Measurements from ENCODE around the gene EPHB1.
"Not testable (repeated sequence)": the region's sequence is repeated elsewhere in the genome, so short reads cannot be mapped to it uniquely, and the experiment has no call there.

The EPHB1 gene

DNA sequence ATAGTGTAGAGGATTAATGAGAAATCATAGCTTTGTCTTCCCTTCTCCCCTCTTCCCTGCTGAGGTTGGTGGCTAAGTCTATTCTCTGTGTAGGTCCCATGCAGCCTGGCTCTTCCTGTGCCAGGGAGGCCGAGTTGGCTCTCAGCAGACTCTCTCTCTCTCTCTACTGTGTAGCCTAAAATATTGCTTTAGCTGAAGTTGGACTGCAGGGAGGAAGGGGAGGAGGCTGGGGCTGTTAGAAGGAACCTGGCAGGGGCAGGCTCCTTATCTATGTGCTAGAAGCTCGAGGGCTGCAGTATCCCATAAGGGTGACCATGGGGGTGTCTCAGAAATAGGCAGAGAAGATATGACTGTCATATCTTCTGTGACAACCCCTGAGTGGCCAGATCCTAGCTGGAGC lies 160.8 kb downstream of the EPHB1 start:
- no peak for DNase-seq (ENCODE audit: low read depth, low spot score)

DNA sequence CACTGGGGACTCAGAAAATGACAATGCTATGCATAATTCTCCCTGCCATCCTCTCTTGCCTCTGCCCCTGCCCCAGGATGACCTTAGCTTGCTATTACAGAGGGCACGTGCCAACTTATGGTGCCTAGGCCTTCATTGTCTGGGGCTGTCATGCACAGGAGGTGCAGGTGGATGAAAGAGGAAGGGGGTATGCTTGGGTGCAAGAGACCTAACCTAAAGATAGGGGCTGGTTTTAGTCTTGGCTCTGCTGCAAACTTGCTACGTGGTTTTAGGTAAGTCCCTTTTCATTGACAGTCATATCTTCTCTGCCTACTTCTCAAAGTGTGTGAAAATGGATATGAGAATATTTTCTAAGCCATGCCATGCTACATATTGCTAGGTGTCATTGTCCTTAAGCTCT lies 161.3 kb downstream of the EPHB1 start:
- no peak for DNase-seq (ENCODE audit: low read depth, low spot score)

DNA sequence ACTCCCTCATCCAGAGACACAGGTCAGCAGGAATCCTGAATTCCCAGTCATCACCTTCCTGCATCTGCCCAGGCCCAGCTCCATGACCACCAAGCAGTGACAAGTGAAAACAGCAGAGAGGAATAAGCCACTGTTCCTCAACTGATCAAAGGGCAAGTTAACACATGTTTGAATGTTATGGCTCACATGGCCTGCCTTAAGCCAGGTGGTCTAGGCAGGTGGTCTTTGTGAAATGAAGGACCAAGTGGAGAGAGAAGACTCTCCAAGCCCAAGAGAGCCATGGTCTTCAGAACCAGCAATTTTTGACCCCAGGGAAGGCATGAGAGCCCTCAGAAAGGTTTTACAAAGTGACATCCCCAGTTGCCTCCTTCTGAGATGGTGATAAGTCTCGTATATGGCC lies 161.8 kb downstream of the EPHB1 start:
- DNase-seq (ENCODE audit: low read depth, low spot score): no peak

DNA sequence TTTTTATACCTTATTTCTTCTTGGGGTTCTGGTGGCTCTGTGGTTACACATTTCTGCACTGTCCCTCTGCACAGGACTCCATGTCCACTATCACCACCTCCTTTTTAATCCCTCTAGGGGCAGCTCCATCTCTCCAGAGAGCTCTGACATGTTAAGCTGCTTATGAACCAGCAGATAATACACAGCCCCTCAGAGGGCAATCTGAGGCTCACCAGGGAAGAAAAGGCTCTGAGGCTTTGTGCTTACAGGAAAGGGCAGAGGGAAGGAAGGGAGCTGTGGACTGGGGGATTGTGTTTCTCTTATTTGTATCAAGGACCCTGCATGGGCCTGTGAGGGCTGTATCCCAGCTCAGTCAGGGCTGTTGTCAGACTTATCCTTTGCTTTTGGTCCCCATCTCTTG lies 164.5 kb downstream of the EPHB1 start:
- DNase-seq (ENCODE audit: low read depth, low spot score): no peak

DNA sequence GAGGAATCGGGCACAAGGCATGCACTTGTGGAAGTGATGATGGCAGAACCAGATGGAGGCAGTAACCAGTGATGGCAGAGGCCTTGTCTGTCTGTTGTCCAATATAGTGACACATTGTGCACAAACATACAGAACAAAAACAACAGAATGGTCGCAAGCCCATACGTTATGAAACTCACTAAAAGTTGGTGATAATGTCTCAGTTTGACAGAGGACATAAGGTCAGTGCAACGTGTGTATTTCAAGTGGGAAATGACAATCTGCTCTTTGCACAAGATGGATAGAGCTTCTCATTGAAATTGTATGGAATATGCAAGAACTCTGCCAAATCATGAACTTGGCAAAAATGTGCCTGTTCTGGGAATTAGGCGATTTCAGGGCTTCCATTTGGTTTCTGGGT lies 169.2 kb downstream of the EPHB1 start:
- no peak for DNase-seq (ENCODE audit: low read depth, low spot score)

DNA sequence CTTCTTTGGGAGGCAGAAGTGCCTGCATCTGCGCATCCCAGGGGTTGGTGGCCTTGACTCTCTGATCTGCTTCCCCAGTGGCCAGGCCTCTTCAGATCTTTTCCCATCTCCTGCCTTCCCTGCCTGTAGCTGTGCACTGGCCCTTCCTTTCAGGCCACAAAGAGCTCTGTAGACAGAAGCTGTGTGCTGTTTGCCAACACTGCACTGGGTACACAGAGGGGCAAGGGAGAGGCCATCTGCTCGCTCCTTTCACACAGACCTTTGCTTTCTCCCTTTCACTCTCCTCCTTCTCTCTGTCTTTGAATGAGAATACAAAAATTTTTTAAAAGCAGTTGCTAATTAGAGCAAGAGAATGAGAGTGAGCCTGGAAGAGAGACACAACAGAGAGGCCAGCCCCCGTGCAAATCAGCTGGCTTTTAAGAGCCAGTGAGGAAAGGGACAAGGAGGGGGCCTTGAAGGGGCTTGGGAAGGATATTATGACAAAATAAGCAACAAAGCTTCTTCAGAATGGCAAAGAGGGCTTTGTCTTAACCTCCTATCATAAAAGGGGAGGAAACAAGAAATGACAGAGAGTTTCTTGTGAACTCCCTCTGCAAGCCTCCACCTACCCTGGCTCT lies 170.9 kb downstream of the EPHB1 start:
- no peak for DNase-seq (ENCODE audit: low read depth, low spot score)

DNA sequence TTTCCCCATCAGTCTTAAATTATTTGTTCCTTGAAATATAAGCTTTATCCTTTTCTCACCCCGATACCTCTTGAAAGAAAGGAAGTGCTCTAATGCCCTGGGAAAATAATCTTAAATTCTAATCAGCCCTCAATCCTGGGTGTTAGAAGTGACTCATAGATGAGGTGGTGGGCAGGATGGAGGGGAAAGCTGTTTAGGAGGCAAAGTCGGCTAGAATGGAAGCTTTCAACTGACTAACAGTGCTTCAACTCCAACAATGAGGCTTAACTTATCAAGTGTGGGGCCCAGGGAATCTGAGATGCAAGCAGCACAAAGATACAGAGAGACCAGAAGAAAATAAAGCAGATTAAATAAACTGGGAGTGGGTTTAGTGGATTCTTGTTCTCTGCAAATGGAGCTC lies 175.8 kb downstream of the EPHB1 start:
- DNase-seq (ENCODE audit: low read depth, low spot score): no peak

DNA sequence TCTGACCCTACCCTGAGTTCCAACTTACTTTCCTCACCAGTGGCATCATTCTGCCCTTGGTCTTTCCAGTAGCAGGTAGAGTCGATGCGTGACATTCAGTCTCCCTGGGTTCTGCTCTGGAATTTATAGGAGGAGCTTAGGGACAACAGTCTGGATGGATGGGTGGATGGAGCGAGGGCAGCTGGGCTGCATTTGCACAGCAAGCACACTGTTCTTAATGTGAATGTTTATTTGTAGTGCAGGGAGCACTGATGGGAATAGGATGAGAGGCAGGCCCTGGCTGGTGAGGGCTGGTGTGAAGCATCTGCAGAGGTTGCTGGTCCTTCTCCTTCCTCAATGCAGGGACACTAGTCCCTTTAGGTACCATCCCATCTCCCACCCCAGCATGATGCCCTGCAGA lies 176.2 kb downstream of the EPHB1 start:
- DNase-seq (ENCODE audit: low read depth, low spot score): no peak

DNA sequence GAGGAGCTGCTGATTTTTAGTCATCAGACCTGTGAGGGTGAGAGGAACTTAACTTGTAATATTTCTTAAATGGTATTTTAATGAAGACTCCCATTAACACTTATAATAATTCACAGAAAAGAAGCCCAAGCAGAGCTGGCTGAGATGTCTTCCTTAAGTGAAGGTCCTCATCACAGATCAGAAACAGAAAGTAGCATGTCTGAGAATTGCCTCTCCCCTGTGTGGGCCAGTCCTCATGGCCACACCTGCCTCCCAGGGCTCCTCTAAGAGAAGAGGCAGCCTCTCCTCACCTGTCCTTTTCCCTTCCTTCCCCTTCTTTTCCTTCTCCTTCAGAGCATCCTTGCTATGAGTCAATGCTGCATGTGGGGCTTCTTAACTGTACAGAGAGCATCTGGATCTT lies 176.8 kb downstream of the EPHB1 start:
- DNase-seq (ENCODE audit: low read depth, low spot score): not testable (repeated sequence)

DNA sequence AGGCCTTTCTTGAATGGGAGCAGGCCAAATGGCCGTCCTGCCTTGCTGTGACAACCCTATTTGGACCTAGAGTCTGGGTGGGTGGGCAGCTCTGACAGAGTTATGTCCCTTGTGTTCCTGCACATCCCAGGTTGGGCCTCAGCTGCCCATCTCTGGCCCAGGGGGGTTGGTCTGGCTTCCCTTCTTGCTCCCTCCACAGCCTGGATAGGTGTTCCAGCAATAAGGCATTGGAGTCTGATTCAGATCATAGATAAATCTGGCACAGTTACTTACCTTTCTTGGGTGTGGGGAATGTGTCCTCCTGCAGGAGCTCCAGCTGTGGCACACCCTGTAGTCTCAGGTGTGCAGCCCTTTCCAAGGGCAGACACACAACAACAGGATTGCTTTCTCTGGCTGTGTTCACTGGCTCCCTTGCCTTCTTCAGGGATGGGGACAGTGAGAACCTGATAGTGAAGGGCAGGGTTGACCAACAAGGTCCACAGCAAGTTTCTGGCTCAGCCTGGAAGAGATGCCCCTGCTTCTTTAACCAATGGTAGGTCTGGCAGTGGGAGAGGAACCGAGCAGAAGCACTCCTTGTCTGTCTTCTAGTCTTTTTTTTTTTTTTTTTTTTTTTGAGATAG lies 177.9 kb downstream of the EPHB1 start:
- no peak for DNase-seq (ENCODE audit: low read depth, low spot score)

DNA sequence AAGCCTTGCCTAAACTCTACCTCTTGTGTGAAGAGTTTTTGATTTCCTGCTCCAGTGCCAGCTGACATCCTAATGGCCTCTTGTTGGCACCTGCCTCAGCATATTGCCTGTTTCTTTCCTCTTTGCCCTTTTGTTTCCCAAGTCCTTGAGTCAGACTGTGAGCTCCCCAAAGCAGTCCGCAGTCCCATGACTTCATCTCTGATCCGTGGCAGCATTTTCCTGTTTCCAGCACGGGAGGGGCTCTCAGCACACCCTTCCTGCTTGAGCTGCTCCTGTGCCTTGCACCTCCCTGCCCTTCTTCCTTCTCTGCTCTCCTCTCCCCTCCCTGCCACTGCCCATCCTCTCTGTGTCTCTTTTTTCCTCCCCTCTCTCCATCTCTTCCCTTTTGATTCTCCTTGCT lies 179.6 kb downstream of the EPHB1 start:
- no peak for DNase-seq (ENCODE audit: low read depth, low spot score)

DNA sequence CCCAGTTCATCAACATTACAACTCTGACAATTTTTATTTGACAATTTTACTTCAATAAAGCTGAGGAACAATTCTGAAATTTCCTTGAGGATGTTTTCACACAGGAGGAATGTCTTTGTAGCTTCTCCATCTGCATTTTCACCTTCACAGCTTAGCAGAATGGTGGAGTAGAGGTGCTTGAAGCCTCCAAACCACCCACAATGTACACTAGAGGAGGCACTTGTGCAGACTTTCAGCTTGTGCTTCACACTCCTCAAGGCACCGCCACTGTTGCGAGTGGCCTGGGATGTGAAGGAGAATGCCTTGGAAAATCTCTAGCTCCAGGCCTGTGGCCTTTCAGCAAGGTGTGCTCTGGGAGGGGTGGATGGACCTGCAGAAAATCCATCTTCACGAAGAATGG lies 181.9 kb downstream of the EPHB1 start:
- DNase-seq (ENCODE audit: low read depth, low spot score): no peak

DNA sequence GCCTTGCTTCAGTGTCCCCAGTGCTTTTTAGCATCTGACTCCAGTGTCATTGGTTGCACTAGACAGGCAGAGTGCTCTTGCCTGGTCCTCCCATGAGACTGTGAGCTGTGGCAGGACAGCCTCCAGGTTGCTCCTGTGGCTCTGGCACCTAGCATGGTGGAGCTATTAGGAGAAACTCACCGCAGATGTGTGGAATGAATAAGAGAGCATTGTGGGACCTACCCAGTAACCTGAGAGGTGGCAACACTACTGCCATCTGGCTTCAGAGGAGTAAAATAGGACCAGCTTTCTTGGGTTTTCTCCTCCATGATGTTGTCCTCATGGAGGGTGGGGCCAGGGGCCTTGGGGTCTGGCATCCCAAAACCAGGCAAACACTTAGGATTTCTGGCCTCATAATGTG lies 183.6 kb downstream of the EPHB1 start:
- DNase-seq (ENCODE audit: low read depth, low spot score): no peak

DNA sequence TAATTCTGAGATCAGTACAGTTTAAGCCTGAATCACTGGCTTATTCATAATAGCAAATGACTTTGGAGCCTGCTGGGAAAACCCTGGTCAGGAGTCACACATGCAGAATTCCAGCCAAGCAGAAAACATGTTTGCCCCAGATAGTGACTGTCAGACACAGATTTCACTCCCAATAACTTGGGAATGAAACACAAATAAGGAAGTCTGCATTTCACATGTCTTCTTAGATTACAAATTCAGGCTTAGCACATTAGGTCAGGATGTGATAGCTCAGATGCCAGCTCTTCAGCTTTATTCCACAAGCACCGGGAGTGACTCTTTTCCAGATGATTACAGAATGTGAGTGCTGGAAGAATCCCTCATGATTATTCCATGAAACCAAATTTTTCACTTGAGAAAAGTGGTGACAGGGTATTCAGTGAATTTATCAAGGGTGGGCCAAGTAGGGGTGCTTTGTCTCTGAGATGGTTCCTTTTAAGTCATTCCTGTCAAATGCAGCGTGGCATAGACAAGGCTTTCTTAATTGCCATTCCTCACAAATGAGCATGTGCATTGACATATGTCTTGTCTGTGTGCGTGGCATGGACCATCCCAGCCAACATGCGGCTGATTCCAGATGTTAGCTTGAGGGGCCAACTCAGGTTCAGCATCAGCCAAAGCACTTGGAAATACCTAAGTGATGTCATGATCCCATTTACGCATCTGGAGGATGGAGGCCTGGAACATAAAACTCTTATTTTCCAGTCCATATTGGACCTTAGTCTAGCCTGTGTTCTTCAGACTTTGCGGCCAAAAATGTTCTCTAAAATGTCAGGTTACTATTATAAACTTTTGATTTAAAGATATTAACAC lies 191.0 kb downstream of the EPHB1 start:
- DNase-seq (ENCODE audit: low read depth, low spot score): no peak

DNA sequence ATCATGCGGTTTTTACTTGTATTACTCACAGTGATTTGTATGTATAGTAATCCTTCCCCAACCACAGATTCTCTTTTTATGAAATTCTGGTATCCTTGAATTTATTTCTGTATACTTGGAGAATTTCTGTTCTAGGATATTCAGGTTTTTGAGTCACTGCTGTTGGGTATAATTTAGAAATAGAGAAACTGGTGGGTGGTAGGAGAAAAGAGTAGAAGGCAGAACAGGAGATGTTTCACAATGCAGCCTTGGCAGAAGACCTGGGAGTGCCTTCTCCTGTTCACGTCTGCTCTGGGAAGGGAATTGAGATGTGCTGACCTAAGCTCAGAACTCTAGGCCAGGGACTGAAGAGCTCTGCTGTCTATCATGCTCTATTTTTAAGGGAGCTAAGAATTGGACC lies 193.6 kb downstream of the EPHB1 start:
- DNase-seq (ENCODE audit: low read depth, low spot score): no peak

DNA sequence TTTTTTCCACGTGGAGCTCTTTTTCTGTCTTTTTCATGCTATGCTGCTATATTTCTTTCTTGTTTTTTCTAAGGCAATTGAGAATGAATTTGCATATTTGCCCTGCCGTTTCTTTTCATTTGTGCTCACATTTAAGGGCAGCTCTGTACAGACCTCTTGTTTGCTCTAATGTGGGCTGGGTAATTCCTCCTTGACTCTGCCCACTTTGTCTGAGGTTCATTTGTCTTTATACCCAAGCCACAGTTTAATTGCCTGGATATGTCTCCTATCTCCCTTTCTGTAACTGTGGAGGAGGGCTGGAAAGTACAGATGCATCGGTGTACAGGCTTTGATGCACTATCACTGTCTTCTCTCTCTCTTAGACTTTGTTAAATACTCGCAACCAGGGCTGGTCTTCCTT lies 195.9 kb downstream of the EPHB1 start:
- no peak for DNase-seq (ENCODE audit: low read depth, low spot score)

DNA sequence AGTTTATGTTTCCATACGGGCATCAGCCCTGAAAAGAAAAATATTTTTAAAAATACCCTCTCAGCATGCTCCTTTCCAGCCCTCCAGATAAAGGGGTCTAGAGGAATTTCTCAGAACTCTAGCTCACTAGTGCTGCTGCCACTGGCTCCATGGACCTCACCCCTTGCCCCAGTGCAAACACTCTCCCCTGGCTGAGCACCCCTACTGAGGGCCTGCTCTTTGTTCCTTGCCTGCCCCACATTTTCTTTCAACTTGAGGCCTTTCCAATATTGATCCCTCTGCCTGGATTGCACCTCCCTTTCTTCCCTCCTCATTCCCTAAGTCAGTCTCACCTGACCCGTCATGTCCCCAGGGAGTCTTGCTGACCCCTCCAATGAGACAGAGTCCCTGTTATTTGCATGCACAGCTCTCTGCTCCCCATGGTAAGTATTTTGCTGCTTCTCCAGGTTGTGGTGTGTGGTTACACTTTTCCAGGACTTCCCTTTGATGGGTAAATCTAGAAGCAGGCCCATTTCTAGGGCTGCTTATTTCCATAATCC lies 196.5 kb downstream of the EPHB1 start:
- no peak for DNase-seq (ENCODE audit: low read depth, low spot score)

DNA sequence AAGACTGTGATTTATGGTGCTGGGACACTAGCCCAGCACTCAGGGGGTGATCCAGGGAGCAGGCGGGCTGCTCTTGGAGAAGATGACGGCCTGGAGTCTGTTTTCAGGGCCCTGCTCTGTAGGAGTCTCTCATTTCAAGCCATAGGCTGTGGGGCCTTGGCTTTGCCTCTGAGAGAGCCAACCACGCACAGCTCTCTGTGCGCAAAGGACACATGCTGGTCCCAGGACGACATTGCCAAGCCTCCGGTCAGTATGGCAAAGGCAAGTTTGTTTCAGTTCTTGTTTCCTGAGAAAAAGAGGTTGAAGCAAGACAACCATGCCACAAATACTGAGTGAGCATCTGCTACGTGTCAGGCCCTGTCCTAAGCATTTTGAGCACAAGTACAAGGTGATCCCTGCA lies 197.1 kb downstream of the EPHB1 start:
- DNase-seq (ENCODE audit: low read depth, low spot score): no peak

DNA sequence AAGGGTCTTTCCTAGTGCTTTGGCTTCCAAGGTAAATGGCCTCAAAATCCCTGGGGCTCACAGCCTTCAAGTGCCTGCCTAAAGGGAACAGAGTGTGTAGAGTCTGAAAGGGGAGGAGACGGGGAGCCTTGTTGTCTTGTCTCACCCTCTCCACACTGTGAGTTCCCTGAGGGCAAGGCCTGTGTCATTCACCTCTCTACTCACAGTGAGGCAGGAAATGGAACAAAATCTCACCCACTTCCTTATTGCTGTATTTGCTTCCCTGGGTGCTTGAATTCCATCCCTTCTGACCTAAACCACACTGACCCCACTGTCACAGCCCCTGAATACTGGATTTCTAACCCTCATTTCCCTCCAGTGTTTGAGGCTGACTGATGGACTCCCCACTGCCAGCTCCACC lies 197.5 kb downstream of the EPHB1 start:
- DNase-seq (ENCODE audit: low read depth, low spot score): no peak

DNA sequence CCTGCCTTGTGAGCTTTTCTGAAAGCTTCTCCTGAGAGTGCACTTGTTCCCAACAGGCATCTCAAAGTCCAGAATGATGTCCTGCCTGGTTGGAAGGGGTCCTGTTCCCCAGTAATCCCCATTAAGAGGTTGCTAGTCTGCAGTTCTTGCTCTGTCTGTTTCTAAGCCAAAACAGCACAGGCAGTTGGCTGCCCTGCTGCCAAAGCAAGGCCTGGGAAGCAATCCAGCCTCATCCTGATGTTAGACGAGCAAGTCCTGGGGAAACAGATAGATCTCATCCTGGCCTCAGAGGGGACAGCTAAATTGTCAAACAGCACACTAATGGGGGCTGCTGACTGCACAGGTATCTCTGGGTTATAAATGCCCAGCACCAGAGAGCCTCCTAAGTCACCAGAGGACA lies 198.0 kb downstream of the EPHB1 start:
- DNase-seq (ENCODE audit: low read depth, low spot score): no peak

DNA sequence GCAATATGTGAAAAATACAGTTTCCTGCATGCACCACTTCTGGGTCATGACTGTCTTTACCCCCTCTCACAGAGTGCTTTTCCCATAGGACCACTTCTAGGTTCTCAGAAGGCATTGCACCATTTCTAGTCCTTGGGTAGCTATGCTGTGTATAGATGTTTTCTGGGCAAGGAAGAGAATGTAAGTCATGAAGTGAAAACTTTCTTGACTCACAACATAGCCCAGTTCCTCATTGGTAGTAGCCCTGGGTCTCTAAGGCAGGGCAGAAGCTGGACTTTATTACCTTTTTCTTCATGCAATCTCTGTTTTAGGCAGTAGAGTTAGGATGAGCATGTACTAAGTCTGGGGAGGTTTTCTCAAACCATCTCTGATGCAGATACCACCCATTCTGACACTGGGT lies 203.1 kb downstream of the EPHB1 start:
- DNase-seq (ENCODE audit: low read depth, low spot score): no peak

DNA sequence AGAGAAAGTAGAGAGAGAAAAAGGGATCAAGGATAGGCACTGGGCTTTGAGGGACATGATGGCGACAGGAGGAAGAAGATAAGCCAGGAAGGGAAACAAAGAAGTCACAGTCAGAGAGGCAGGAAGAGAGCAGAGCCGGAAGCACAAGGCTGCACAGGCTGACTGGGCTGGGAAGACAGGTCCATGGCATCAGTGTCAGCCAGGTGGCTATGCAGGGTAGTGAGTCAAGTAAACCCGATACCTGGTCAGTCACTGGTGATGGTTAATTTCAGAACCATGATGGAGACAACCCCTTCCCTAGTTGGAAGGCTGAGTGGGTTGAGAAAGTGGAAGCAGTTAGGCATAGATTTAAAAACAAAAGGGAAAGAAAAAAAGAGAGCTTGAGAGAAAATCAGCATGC lies 203.8 kb downstream of the EPHB1 start:
- no peak for DNase-seq (ENCODE audit: low read depth, low spot score)

DNA sequence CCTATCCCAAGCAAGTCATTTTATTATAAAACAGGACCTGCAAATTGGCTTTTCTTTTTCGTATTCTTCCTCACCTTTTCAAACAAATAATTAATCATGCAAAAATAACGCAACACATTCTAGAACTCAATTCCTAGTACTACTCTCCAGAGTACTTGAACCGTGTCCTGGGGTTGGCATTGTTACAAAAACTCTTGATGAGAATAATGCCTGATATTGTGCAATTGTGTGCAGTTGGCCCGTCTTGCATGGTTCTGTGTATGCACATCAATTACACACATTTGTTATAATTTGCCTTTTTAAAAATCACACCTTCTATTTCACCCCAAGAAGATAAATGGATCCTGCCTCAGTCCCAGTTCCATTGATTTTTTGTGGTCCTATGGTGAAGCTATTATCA lies 205.4 kb downstream of the EPHB1 start:
- no peak for DNase-seq (ENCODE audit: low read depth, low spot score)
